ENCODE data around the gene PAGE4.

PAGE4 gene

GRCh38 chrX:49829016-49829415, at the start of gene PAGE4:
TSS of gene PAGE4 (plus strand) at chrX:49829303. CDS start at chrX:49830429, 1,126 bp downstream.
- DNase-seq (ENCODE audit: low read depth, low spot score): no peak

- DNase-seq (ENCODE audit: low read depth, low spot score): no peak
These were observed 44.3 kb upstream of the PAGE4 start for GRCh38 chrX:49784747-49785280.

GRCh38 chrX:49792376-49792775, 36.7 kb upstream of the PAGE4 start:
- no peak for DNase-seq (ENCODE audit: low read depth, low spot score)

- no peak for DNase-seq (ENCODE audit: low read depth, low spot score)
These were observed 35.4 kb upstream of the PAGE4 start for GRCh38 chrX:49793686-49794085.

GRCh38 chrX:49799828-49800227, 29.3 kb upstream of the PAGE4 start:
- no peak for DNase-seq (ENCODE audit: low read depth, low spot score)

- DNase-seq (ENCODE audit: low read depth, low spot score): no peak
These were observed 19.0 kb upstream of the PAGE4 start for GRCh38 chrX:49809891-49810632.

GRCh38 chrX:49812177-49812576, 16.9 kb upstream of the PAGE4 start:
- DNase-seq (ENCODE audit: low read depth, low spot score): no peak

- no peak for DNase-seq (ENCODE audit: low read depth, low spot score)
These were observed 12.7 kb upstream of the PAGE4 start for GRCh38 chrX:49816435-49816834.

- DNase-seq (ENCODE audit: low read depth, low spot score): no peak
These were observed 9.3 kb downstream of the PAGE4 start for GRCh38 chrX:49838374-49838773.

GRCh38 chrX:49840679-49841078, 11.6 kb downstream of the PAGE4 start:
- DNase-seq (ENCODE audit: low read depth, low spot score): peak; percentile 23

- no peak for DNase-seq (ENCODE audit: low read depth, low spot score)
These were observed 13.5 kb downstream of the PAGE4 start for GRCh38 chrX:49842621-49843020.

- no peak for DNase-seq (ENCODE audit: low read depth, low spot score)
These were observed 15.5 kb downstream of the PAGE4 start for GRCh38 chrX:49844611-49845010.

GRCh38 chrX:49845701-49846403, 16.7 kb downstream of the PAGE4 start:
- DNase-seq (ENCODE audit: low read depth, low spot score): no peak

GRCh38 chrX:49846522-49846921, 17.4 kb downstream of the PAGE4 start:
- DNase-seq (ENCODE audit: low read depth, low spot score): no peak

GRCh38 chrX:49848275-49848674, 19.2 kb downstream of the PAGE4 start:
- DNase-seq (ENCODE audit: low read depth, low spot score): no peak

- DNase-seq (ENCODE audit: low read depth, low spot score): no peak
These were observed 20.9 kb downstream of the PAGE4 start for GRCh38 chrX:49850028-49850427.

- no peak for DNase-seq (ENCODE audit: low read depth, low spot score)
These were observed 24.6 kb downstream of the PAGE4 start for GRCh38 chrX:49853661-49854060.

GRCh38 chrX:49856819-49857218, 27.7 kb downstream of the PAGE4 start:
- no peak for DNase-seq (ENCODE audit: low read depth, low spot score)

GRCh38 chrX:49858341-49858740, 29.2 kb downstream of the PAGE4 start:
- no peak for DNase-seq (ENCODE audit: low read depth, low spot score)

- no peak for DNase-seq (ENCODE audit: low read depth, low spot score)
These were observed 30.4 kb downstream of the PAGE4 start for GRCh38 chrX:49859491-49859890.

- no peak for DNase-seq (ENCODE audit: low read depth, low spot score)
These were observed 31.9 kb downstream of the PAGE4 start for GRCh38 chrX:49860867-49861535.

- DNase-seq (ENCODE audit: low read depth, low spot score): no peak
These were observed 33.0 kb downstream of the PAGE4 start for GRCh38 chrX:49862093-49862492.
